Measurements from ENCODE around the gene GINS2.

- TF ChIP-seq TAF1 (IDR thresholded peaks at IDR 0.05; ENCODE audit: borderline replicate concordance, low read depth, low read length) (no peak), EP300 (IDR thresholded peaks at IDR 0.05; ENCODE audit: borderline replicate concordance in 1 of 2, low read depth in 1 of 2, low read length in 1 of 2) (no peak), RFX5 (IDR thresholded peaks at IDR 0.05; ENCODE audit: low read length) (no peak), CTCF (IDR thresholded peaks at IDR 0.05) (no peak), JUND (IDR thresholded peaks at IDR 0.05) (no peak), POLR2AphosphoS5 (IDR thresholded peaks at IDR 0.05; ENCODE audit: low read depth, low read length) (no peak)
Observed at GRCh38 chr16:85680352-85680944, 8.3 kb downstream of the GINS2 start.
